HG02938 (cell line): ENCODE results near the gene ACLY.
"Not testable (repeated sequence)": the region's sequence is repeated elsewhere in the genome, so short reads cannot be mapped to it uniquely, and the experiment has no call there.

ENCODE experiments used
- ATAC-seq: cut with Tn5 transposase; IDR thresholded peaks from one replicate; pipeline ENCODE4 v1.9.1; 2021; ENCODE audit warnings: mild to moderate bottlenecking, moderate library complexity; ENCODE audit not compliant: unreplicated experiment

ACLY gene

DNA sequence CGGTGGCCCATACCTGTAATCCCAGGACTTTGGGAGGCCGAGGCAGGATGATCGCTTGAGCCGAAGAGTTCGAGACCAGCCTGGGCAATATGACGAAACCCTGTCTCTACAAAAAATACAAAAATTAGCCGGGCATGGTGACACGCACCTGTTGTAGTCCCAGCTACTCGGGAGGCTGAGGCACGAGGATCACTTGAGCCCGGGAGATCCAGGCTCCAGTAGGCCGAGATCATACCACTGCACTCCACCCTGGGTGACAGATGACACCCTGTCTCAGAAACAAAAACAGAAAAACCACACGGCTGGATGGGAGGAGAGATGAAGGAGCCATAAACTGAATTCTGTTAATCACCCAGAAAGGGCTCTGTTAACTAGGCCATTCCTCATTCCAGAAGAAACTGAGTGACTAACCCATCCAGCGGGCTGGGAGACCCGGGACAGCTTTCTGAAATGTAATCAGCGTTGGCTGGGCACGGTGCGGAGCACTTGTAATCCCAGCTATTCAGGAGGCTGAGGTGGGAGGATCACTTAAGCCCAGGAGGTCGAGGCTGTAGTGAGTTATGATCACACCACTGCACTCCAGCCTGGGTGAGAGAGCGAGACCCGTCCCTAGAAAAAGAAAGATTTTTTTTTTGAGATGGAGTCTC is 82.1 kb downstream of the ACLY start:
- ATAC-seq, result no peak

DNA sequence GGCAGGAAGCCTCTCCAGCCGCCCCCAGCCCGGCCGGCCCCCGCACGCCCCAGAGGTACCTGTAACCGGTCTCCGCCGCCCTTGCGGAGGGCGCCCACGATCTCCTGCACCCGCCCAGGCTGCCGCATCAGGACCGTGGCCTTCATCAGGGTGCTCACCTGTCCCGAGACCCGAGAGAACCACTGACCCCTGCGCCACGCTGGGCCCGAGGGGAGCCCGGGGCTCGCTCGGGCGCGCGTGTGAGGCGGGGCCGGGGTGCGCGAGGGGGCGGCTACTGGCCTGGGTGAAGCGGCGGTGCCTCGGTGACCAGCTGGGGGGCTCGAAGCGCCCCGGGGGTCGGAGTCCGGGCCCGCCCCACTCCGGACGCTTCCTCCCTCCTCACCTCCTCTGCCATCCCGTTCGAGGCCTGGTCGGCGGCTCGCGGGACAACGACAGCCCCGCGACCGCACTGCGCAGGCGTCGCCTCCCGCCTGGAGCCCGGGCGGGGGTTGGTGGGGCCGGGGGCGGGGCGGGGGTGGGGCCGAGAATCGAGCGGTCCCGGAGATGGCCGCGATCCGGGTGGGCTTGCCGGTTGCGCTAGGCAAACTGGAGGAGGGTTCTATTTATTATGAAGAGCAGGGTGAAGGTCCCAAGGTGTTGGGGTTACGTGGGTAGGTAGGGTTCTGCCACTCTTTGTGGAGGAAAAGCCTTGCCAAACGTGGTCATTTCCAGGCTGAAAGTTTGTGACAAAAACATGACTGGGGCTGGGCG is 82.8 kb downstream of the ACLY start, which contains the start of gene NT5C3B:
Gene NT5C3B, minus strand, starts transcription at position 433 of the 750 bp plus-strand sequence. Its CDS starts 39 bp downstream, at position 394.
- ATAC-seq, result no peak

DNA sequence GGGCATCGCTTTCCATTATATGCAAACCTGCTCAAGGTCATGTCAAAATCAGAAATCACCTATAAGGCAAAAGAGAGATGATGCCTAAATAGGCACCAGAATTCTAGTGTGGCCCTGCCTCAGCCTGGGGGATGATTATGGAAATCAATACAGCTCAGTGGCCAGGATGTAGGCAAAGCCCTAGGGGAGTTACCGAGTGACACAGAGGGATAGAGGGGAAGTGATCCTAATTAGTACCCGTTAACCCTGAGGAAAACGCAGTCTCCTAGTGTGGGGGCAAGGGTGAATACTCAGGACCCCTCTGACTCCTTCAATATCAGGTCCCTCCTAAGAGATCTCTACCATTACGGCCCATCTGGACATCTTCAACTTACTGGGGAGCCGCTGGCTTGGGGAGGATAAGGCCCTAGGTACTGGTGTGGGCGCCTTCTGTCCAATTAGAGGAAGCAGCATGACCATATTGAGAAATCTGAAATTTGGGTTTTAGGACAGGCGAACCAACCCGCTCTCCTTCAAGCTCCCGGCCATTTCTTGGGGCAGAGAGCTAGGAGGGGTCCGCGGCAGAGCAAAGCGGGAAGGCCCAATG is 83.4 kb downstream of the ACLY start:
- ATAC-seq, result no peak

DNA sequence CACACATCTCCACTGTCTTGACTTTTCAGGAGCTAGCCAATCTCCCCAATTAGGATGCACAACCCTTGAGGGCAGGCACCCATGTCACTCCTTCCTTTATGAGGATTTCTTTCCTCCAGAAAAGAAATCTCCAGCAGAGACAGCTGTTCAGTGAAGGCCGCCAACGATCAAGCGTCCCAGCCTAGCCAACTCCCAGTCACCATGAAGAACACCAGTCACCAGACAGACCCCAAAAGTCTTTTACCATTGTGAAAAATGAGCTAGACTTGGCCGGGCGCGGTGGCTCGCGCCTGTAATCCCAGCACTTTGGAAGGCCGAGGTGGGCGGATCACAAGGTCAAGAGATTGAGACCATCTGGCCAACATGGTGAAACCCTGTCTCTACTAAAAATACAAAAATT is 88.8 kb downstream of the ACLY start:
- ATAC-seq, result not testable (repeated sequence)

DNA sequence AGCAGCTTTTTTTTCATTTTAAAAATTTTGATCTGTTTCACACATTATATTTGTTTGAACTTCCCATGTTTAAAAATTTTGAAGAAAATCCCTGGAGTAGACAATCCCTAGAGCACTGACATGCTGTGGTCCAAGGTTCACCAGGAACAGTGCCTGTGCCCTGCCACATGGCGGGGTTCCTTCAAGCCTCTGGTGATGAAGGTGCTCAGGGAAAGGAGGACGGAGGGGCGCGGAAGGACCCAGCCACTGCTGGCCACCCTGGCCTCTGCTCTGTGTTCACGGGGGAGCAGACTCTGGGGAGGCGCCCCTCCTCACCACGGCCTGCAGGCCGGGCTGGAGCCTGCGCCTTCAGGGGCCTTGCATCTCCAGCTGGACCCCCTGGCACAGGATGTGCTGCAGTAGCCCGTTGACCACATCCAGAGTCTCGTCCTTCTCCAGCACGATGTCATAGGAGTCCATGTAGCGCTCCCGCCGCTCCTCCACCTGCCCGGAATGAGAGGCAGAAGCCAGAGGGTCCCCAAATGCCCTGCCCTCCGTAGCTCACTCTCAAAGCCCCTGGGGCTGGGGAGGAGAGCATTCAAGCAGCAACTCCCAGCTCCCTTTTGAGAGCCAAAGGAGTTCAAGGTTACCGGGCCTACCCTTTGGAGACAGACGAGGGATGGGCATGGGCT is 93.4 kb downstream of the ACLY start:
- ATAC-seq, result no peak

DNA sequence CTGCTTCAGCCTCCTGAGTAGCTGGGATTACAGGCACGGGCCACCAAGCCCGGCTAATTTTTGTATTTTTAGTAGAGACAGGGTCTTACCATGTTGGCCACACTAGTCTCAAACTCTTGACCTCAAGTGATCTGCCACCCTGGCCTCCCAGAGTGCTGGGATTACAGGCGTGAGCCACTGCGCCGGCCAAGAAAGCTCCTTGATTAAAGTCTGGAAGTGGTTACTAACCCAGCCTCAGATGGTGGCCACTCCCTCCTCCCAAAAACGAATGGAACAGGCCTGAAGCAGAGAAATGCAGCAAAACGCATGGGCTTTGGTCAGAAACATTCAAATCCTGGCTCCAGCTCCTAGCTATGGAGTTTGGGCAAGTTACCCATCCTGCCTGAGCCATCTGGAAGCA is 94.7 kb downstream of the ACLY start:
- no peak for ATAC-seq

DNA sequence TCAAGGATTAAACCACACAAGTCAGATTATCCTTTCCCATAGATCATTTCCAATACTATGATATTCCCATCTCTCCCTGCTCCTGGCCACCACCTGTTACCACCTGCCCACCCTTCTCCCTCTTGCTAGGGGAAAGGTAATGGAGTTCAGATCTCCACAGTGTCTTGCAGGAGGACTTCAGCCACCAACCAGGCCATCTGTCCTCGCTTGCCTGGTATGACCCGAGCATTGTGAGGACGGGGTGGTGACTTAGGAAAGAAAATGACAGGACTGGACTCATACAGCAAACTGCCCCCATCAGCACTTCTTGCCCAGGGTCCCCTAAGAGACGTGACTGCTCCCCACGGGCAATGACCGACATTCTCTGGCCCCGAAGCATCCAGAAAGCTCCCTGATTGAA is 95.2 kb downstream of the ACLY start:
- ATAC-seq, result no peak

DNA sequence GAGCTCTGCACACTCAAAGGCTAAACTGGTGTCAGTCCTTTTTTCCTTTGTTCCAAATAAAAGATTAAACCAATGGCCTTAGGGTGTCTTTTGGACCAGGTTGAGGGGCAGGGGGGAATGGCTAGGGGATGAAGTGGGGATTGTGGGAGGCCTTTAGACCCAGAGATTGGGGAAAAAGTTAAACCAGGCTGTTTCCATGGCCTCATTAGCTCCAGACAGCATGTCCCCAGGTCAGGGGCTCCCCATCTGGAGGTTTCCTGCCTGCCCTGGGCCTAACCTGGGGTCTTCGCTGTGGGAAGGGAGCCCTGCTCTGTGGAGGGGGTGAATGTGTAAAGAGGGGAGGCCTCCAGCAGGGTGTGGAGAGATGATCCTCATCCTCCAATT is 95.6 kb downstream of the ACLY start:
- no peak for ATAC-seq

DNA sequence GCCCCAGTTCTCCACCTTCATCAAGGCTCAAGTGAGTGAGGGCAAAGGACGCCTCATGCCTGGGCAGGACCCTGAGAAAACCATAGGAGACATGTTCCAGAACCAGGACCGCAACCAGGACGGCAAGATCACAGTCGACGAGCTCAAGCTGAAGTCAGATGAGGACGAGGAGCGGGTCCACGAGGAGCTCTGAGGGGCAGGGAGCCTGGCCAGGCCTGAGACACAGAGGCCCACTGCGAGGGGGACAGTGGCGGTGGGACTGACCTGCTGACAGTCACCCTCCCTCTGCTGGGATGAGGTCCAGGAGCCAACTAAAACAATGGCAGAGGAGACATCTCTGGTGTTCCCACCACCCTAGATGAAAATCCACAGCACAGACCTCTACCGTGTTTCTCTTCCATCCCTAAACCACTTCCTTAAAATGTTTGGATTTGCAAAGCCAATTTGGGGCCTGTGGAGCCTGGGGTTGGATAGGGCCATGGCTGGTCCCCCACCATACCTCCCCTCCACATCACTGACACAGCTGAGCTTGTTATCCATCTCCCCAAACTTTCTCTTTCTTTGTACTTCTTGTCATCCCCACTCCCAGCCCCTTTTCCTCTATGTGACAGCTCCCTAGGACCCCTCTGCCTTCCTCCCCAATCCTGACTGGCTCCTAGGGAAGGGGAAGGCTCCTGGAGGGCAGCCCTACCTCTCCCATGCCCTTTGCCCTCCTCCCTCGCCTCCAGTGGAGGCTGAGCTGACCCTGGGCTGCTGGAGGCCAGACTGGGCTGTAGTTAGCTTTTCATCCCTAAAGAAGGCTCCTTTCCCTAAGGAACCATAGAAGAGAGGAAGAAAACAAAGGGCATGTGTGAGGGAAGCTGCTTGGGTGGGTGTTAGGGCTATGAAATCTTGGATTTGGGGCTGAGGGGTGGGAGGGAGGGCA is 96.3 kb downstream of the ACLY start:
- ATAC-seq, result no peak

DNA sequence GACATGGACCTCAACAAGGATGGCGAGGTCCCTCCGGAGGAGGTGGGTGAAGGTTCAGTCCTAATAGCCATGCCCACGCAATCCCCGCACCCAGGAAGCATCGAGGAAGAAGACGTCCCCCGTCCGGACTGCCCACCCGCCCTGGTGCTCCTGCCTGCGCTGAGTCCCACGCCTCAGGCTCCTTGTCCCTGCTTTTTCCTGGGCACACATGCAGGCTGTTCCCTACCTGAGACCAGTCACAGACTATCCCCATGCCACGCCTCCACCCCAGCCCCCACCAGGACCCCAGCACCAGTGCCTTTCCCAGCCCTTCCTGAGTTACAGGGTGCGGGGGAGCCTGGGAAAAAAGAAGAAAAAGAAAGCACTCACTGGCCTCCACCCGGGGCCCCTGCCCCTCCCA is 97.0 kb downstream of the ACLY start:
- no peak for ATAC-seq

DNA sequence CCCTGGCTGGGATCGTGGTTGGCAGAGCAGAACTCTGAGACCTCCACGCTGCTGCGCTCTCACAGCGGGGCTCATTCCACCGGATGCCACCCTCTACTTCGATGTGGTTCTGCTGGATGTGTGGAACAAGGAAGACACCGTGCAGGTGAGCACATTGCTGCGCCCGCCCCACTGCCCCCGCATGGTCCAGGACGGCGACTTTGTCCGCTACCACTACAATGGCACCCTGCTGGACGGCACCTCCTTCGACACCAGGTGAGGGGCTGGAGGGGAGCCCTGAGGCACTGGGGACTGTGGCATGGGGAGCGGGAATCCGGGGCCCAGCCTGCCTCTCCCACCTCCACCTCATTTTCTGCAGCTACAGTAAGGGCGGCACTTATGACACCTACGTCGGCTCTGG is 100.7 kb downstream of the ACLY start:
- no peak for ATAC-seq
